MM.1S (cell line): ENCODE data around the gene DMBX1.

Source experiments
- DNase-seq: peaks from one replicate; pipeline ENCODE4 v3.0.0-alpha.2; 2015
- H2AFZ ChIP-seq: fragments of 300-600 bp; sonication (generic); 2 replicates; pipeline ENCODE4 v1.6.0; 2016; ENCODE audit warnings: antibody characterized with exemption, low read length
- H3F3A ChIP-seq: fragments of 300-600 bp; sonication (generic); 2 replicates; pipeline ENCODE4 v1.6.1; 2016; ENCODE audit warnings: mild to moderate bottlenecking, antibody characterized with exemption, low read length, moderate library complexity, mixed read lengths; ENCODE audit not compliant: insufficient read depth
- H3K27ac ChIP-seq: fragments of 300-600 bp; sonication (generic); 2 replicates; pipeline ENCODE4 v1.5.1; 2016; ENCODE audit warnings: mild to moderate bottlenecking, low read length
- H3K27me3 ChIP-seq: fragments of 300-600 bp; sonication (generic); replicated peaks from 2 replicates; pipeline ENCODE4 v1.6.0; 2016; ENCODE audit warnings: low read length; ENCODE audit not compliant: insufficient read depth
- H3K36me3 ChIP-seq: fragments of 300-600 bp; sonication (generic); replicated peaks from 2 replicates; pipeline ENCODE4 v1.6.1; 2016; ENCODE audit warnings: mild to moderate bottlenecking, low read length, mixed read lengths; ENCODE audit not compliant: insufficient read depth
- H3K4me1 ChIP-seq: fragments of 300-600 bp; sonication (generic); 2 replicates; pipeline ENCODE4 v1.6.1; 2016; ENCODE audit warnings: low read length, mixed read lengths
- H3K4me2 ChIP-seq: fragments of 300-600 bp; sonication (generic); 2 replicates; pipeline ENCODE4 v1.6.0; 2016; ENCODE audit warnings: low read depth, low read length
- H3K4me3 ChIP-seq: fragments of 300-600 bp; sonication (generic); 2 replicates; pipeline ENCODE4 v1.5.1; 2016; ENCODE audit warnings: low read length, mixed read lengths
- H3K79me2 ChIP-seq: fragments of 300-600 bp; sonication (generic); 2 replicates; pipeline ENCODE4 v1.6.1; 2016; ENCODE audit warnings: mixed run types, low read length, mixed read lengths
- H3K9ac ChIP-seq: fragments of 300-600 bp; sonication (generic); 2 replicates; pipeline ENCODE4 v1.6.1; 2016; ENCODE audit warnings: low read length, mixed read lengths
- H3K9me2 ChIP-seq: fragments of 300-600 bp; sonication (generic); replicated peaks from 2 replicates; pipeline ENCODE4 v1.6.1; 2016; ENCODE audit warnings: mild to moderate bottlenecking, low read length, mixed read lengths; ENCODE audit not compliant: insufficient read depth
- H3K9me3 ChIP-seq: fragments of 300-600 bp; sonication (generic); replicated peaks from 2 replicates; pipeline ENCODE4 v1.6.1; 2016; ENCODE audit warnings: mild to moderate bottlenecking, low read length, mixed read lengths; ENCODE audit not compliant: insufficient read depth
- H4K20me1 ChIP-seq: fragments of 300-600 bp; sonication (generic); 2 replicates; pipeline ENCODE4 v1.6.1; 2016; ENCODE audit warnings: mild to moderate bottlenecking, low read length, moderate library complexity, mixed read lengths; ENCODE audit not compliant: insufficient read depth
- CTCF ChIP-seq: fragments of 300-600 bp; sonication (generic); IDR thresholded peaks from 2 replicates; pipeline ENCODE4 v1.5.1; 2016; ENCODE audit warnings: antibody characterized with exemption, low read length, mixed read lengths
- EZH2 ChIP-seq: fragments of 300-600 bp; sonication (generic); optimal IDR thresholded peaks from 2 replicates; pipeline ENCODE3; 2017; ENCODE audit warnings: low read depth, mild to moderate bottlenecking, antibody characterized with exemption, low read length, mixed read lengths
- EZH2phosphoT487 ChIP-seq: fragments of 300-600 bp; sonication (generic); IDR thresholded peaks from 2 replicates; pipeline ENCODE4 v1.6.1; 2018; ENCODE audit warnings: antibody characterized with exemption, low read length

The DMBX1 gene

GRCh38 chr1:46457178-46457577, 32.5 kb upstream of the DMBX1 start:
- no peaks in the 10 kb centered on the region for H3K9me3 ChIP-seq
- H3K79me2 ChIP-seq, result no peaks in the 10 kb centered on the region
- no peak overlapping the region for H3K27ac ChIP-seq
- H3K4me3 ChIP-seq, result no peak overlapping the region
- no peaks in the 10 kb centered on the region; the same call in 1 of the 2 replicates for H4K20me1 ChIP-seq
- H3K27me3 ChIP-seq, result peaks cover 63% of the 10 kb centered on the region
- no peaks in the 10 kb centered on the region for H3K4me1 ChIP-seq
- no peaks in the 10 kb centered on the region for H3K9me2 ChIP-seq
- no peak overlapping the region for H3K4me2 ChIP-seq
- no peak for DNase-seq
- no peak for TF ChIP-seq EZH2
- no peak for TF ChIP-seq CTCF
- no peak for TF ChIP-seq EZH2phosphoT487
- no peak overlapping the region for H3K9ac ChIP-seq
- no peaks in the 10 kb centered on the region for H3K36me3 ChIP-seq
- H3F3A ChIP-seq, result no peaks in the 10 kb centered on the region
- H2AFZ ChIP-seq, result no peak overlapping the region

- no peak overlapping the region for H3K4me3 ChIP-seq
- H3K27me3 ChIP-seq, result peaks cover 66% of the 10 kb centered on the region
- H3K9me3 ChIP-seq, result no peaks in the 10 kb centered on the region
- H3K27ac ChIP-seq, result no peak overlapping the region
- H3K79me2 ChIP-seq, result no peaks in the 10 kb centered on the region
- no peak overlapping the region for H2AFZ ChIP-seq
- H3K9ac ChIP-seq, result no peak overlapping the region
- H3K4me1 ChIP-seq, result no peaks in the 10 kb centered on the region
- TF ChIP-seq EZH2phosphoT487 (no peak), EZH2 (no peak), CTCF (no peak)
- no peaks in the 10 kb centered on the region for H3K36me3 ChIP-seq
- no peak overlapping the region for H3K4me2 ChIP-seq
- no peaks in the 10 kb centered on the region; the same call in 1 of the 2 replicates for H4K20me1 ChIP-seq
- no peaks in the 10 kb centered on the region for H3K9me2 ChIP-seq
- no peak for DNase-seq
- no peaks in the 10 kb centered on the region for H3F3A ChIP-seq
Measured at GRCh38 chr1:46458190-46458589, 31.4 kb upstream of the DMBX1 start.

GRCh38 chr1:46458846-46459245, 30.8 kb upstream of the DMBX1 start:
- TF ChIP-seq EZH2 (no peak), CTCF (no peak), EZH2phosphoT487 (no peak)
- no peaks in the 10 kb centered on the region; the same call in 1 of the 2 replicates for H4K20me1 ChIP-seq
- no peak overlapping the region for H3K9ac ChIP-seq
- DNase-seq, result no peak
- no peaks in the 10 kb centered on the region for H3F3A ChIP-seq
- H3K27me3 ChIP-seq, result peaks cover 63% of the 10 kb centered on the region
- no peak overlapping the region for H2AFZ ChIP-seq
- H3K4me1 ChIP-seq, result no peaks in the 10 kb centered on the region
- H3K9me2 ChIP-seq, result no peaks in the 10 kb centered on the region
- H3K4me2 ChIP-seq, result no peak overlapping the region
- H3K27ac ChIP-seq, result no peak overlapping the region
- H3K36me3 ChIP-seq, result no peaks in the 10 kb centered on the region
- H3K4me3 ChIP-seq, result no peak overlapping the region
- no peaks in the 10 kb centered on the region for H3K9me3 ChIP-seq
- no peaks in the 10 kb centered on the region for H3K79me2 ChIP-seq
